HG02798 (cell line): ENCODE results near the gene HPN.

Experiments
- ATAC-seq: cut with Tn5 transposase; IDR thresholded peaks from one replicate; pipeline ENCODE4 v1.9.1; 2021; ENCODE audit warnings: mild to moderate bottlenecking; ENCODE audit not compliant: unreplicated experiment, poor library complexity

HPN gene

DNA sequence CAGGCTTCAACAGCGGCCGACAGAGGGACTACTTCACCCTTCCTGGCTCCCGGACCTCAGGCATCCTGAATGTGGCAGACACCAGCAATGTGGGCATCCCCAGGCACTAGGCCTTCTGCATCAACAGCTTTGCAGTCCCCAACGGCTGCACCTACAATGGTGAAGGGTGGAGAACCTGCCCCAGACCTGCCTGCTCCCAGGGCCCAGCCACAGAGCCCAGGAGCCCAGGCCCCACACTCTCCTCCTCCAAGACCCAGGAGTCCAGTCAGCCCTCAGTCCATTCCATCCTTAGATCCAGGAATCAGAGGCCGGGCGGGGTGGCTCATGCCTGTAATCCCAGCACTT lies 34.5 kb downstream of the HPN start:
- ATAC-seq = no peak

DNA sequence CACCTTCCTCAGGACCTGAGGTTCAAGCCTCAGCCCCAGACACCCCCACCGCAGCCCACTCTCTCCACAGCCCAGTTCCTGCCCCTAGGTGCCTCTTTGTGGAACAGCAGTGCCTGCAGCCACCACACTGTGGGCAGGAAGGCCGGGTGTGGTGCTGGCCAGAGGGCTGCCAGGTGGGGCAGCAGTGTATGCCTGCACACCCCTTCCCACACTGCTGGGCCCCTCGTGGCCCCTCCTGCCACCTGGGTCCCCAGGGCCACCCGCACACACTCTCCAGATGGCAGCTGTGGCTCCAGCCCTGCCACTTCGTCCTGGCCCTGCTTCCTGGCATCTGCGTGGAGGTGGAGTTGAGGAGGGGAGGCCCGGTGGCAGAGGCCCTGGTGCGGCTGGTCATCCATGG lies 35.1 kb downstream of the HPN start:
- ATAC-seq = no peak

GRCh38 chr19:35077411-35078223 lies 36.1 kb downstream of the HPN start:
- ATAC-seq = no peak

DNA sequence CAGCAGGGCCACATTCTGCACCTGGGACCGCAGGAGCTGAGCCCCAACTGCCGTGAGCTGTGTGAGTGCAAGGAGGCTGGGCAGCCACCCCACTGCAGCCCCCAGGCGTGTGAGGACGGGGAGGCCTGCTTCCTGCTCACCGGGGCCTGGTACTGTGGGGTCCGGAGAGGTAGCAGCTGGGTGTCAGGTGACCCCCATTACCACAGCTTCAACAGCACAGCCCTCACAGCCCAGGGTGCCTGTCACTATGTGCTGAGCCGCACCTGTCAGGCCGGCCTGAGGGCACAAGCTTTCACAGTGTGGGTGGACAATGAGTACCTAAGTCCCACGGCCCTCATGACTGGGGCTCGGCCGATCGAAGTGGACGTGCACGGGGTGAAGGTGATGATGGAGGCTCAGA lies 38.3 kb downstream of the HPN start:
- no peak for ATAC-seq

- ATAC-seq = no peak
Measured at GRCh38 chr19:35080613-35081170, 39.2 kb downstream of the HPN start.

DNA sequence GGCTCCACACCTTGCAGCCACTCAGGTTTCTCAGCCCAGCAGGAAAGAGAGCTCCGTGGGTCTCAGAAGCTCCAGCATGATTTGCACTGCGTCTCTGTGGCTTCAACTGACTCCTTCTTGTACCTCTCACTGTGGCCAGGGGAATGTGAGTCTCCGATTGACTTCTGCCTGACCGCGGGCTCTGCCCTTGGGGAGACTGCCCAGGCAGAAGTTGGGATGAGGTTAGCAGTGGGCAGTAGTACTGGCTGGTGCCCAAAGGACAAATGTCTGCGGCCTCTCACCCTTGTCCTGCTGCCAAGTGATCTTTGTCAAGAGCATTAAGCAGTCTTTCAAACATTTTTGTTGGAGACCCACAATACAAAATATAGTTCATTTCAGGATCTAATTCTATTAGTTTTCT lies 39.7 kb downstream of the HPN start:
- ATAC-seq = no peak

DNA sequence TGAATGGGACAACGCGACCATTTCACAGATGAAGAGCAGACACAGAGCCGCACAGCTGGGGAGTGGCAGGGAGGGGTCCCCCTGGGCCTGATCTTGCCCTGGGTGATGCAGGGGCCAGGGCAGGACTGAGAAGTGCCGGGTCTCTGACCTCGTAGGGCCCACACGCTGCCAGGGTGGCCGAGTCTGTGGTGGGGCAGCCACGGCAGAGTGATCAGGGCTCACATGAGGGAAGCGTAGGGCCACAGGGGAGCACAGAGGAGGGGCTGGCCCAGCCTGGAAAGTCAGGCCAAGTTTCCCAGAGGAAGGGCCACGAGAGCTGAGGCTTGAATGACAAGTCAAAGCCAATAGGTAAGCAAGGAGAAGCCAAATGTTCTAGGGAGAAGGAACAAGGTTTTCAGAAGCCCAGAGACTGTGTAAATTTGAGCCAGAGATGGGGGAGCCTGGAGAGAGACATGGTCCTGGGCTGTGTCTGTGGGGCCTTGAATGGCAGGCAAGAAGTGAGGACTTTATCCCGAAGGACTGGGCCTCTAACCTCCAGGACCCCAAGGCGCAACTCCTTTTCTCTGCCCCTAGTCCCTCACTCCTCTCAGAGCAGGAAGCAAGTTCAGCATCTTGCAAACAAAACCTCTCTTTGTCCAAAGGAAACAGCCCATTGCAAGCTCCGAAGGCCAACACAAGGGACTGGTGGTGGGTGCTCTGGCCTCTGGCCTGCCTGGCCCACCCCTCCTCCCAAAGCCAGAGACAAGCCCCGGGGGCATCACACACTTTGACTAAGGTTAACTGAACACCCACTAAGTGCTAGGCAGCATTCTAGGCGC lies 42.4 kb downstream of the HPN start:
- ATAC-seq = no peak

- ATAC-seq = no peak
Measured at GRCh38 chr19:35084509-35084762, 42.9 kb downstream of the HPN start.

DNA sequence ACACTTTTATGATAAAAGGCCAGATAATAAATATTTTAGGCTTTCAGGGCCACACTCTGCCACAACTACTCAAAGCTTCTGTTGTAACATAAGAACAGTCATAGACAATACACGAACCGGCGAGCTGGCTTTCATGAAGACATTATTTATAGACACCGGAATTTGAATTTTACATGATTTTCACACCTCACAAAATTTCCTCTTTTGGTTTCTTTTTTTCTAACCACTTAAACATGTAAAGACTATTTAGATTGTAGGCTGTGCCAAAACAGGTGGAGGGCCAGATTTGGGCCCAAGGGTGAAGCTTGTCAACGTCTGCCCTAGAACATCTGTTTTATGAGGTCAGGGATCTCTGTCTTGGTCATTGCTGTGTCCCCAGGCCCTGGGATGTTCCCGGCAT lies 44.4 kb downstream of the HPN start:
- peak; percentile 52 for ATAC-seq

- no peak for ATAC-seq
Measured at GRCh38 chr19:35086455-35086854, 44.9 kb downstream of the HPN start.

GRCh38 chr19:35087393-35087792 lies 45.9 kb downstream of the HPN start:
- no peak for ATAC-seq

- ATAC-seq = no peak
Measured at GRCh38 chr19:35088131-35088913, 46.8 kb downstream of the HPN start.

DNA sequence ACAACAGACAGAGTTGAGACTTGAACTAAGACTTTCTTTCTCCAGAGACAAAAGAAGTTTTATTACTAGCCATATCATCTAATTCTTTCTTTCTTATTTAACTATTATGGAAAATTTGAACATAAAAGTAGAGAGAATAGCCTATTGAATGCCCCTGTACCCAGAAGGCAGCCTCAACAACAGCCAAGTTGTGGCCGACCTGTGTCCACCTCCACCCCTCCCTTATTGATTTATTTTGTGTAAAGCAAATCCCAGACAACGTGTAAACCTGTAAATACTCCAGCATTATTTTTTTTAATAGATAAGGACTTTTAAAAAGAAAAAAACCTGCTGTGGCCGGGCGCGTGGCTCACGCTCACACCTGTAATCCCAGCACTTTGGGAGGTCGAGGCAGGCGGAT lies 48.0 kb downstream of the HPN start:
- ATAC-seq = no peak

- no peak for ATAC-seq
Measured at GRCh38 chr19:35090160-35090505, 48.6 kb downstream of the HPN start.

DNA sequence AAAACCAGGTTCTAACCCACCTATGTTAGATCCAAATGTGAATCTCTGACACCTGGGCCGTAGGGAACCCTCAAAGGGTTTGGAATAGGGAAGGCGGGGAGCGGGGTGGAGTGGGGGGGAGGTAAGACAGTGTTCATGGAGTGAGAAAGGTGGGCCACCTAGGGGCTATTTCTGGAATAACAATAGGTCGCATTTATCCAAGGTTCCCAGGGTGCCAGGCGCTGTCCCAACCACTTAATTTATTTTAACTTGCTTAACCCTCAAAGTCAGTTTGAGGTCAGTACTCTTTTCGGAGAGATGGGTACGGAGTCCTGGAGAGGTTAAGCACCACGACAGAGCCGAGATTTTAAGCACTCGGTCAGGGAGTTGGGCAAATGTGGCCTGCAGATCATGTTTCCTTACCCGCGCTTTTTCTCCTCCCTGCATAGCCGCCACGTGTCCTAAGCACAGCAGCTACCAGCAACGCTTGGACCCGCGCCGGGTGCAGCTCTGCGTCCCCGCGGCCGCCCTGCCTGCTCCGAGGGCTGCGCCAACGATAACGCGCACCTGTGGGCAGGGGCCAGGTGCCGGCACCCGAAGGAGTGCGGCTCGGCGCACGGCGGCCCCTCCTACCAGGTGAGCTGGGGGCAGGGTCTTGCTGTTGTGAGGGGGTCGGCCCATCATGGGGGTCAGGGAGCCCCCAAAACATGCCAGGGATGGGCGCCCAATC lies 49.1 kb downstream of the HPN start:
- no peak for ATAC-seq

- ATAC-seq = no peak
Measured at GRCh38 chr19:35093430-35093829, 51.9 kb downstream of the HPN start.

DNA sequence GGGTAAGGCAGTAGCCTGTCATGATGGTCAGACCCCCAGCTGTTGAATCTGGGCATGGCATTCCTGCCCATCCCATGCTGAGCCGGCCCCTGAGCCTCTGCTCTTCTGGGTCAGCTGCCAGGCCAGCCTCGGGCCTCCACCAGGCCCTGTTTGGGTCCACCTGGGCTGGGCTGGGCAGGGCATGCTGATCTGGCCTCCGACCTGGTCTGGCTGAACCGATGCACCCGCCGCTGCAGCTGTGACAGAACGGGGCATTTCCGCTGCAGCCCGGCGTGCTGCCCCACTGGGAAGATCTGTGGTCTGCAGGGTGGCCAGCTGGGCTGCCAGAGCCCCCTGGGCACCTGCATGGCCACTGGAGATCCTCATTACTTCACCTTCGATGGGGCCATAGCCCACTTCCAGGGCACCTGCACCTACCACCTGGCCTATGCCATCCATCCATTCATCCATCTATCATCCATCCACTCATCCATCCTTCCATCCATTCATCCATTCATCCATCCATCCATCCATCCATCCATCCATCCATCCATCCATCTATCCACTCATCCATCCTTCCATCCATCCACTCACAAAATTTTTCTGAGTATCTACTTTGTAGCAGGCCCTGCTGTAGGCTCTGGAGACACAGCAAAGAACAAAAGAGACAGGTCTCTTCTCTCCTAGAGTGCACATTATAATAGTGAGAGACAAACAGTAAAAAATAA lies 52.6 kb downstream of the HPN start:
- ATAC-seq = no peak

DNA sequence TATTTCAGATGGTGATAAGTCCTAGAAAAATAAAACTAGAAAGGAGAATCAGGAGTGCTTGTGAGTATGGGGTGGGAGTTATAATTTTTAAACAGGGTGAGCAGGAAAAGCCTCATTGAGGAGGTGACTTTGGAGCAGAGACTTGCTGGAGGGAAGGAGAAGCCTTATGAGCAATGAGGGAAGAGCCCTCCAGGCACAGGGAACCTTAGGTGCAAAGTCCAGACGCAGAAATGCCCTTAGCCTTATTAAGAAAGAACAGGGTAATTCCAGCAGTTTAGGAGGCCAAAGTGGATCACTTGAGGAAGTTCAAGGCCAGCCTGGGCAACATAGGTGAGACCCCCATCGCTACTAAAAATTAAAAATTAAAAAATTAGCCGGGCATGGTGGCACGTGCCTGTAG lies 53.1 kb downstream of the HPN start:
- ATAC-seq = no peak

- ATAC-seq = no peak
Measured at GRCh38 chr19:35095667-35096368, 54.3 kb downstream of the HPN start.
